HL-60/S4 treated with phorbol 12-myristate 13-acetate at 8.2 ng/mL for 4 days and 3 days (cell line): ENCODE data around the gene ATF4.

Source experiments
- in situ Hi-C: fragments of 300-500 bp; cut with MboI; formaldehyde crosslinking; loops from 2 replicates; pipeline ENCODE4 v1.15.0; 2022; ENCODE audit warnings: low sequenced_read_pairs

The ATF4 gene

DNA sequence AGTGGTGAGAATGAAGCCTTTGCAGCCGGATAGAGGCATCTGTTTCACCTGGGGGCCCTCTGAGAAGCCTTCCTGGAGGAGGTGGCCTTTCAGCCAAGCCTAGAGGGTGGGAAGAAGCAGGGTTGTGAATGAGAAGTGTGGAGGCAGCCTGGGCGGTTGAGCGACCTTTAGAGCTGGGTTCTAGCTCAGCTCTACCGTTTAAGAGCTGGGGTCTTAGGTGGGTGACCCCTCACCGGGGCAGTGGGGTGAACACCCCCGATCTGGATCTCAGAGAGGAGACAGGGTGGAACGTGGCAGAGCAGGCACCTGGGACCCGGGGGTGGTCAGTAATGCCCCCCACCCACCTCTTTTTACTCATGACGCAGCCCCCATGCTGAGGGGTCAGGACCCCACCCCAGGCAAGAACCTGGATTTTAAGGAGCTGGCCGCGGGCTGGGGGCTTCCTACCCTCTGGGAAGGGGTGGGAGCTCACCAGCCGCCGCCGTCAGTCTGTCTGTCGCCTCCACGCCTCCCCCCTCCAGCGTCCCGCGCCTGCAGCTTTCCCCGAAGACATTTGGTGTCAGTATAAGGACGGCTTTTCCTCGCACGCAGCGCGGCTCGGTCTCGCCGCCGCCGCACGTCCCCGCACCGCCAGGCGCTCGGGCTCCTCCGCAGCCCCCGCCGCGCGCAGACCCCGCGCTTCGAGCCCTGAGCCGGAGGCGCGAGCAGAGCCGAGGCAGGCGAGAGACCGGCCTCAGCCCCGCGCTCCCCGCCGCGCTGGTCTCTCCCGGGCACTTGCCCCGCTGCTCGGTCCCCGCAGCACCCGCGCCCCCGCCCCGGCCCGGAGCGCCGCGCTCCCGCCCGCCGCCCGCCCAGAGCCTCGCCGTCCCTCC lies 36.8 kb downstream of the ATF4 start:
- in situ Hi-C loops = no loop called here

DNA sequence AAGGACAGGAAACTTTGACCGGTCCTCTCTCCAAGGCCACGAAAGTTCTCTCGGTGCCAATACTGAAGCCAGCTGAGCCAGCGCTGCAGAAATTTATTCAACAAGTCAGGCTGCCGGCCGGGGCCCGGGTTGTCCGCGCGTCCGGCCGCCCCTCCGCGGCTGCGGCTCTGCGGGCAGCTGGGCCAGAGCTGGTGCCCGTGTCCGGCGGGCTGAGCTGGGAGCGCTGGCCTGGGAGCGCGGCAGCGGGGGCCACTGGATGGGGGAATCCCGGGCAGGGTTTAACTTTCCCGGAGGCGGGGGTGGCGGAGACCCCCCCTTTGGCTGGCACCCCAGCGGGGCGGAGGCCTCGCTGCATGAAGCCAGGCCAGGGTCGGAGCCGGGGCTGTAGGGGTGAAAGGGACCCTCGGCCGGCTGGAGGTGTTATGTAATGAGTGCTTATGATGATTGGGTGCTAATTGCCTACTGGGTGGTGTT lies 37.9 kb downstream of the ATF4 start:
- in situ Hi-C loops = no loop called here

DNA sequence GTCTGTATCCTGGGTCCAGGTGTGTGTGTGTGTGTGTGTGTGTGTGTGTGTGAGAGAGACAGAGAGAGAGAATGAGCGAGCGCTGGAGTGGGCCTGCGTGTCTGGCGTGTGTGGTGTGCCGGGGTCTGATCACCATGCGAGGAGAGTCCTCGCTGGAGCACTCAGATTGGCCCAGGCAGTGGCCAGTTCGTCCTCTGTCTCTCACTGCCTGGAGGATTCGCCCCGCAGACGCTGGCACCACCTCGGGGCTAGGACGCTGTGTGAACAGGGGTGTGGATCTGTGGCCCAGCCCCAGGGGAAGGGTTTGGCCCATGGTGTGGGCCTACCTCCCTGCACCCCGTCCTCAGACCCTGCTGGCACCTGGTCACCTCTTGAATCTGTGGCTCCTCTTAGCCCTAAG lies 38.6 kb downstream of the ATF4 start:
- in situ Hi-C loops = no loop called here

DNA sequence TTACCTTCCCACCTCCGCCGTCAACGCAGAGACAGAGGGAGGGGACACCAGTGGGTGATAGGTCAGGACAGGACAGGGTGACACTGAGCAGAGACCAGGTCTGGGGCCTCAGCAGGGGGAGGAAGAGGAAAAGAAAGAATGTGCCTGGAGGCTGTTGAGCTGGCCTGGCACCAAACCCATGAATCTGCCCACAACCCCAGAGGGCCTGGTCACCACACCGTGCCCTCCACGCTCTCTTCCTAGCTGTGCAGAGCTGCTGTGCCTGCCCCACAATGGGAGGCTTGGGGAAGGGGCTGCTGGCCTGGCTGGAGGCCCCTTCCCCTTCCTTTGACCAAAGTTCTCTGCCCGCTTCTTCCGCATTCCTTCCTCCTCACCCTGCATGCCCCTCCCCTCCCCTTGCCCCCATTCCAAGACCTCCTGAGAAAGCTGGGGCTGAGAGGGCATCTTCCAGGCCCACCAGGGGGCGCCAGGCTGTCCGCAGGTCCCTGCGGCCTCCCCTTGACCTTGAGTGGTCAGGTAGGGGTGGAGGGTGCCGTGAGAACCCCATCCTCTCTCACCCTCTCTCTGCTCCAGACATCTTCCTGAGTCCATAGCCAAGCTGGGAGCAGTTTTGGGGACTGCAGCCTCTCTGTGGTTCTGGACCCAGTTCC lies 39.2 kb downstream of the ATF4 start:
- in situ Hi-C loops = no loop called here

DNA sequence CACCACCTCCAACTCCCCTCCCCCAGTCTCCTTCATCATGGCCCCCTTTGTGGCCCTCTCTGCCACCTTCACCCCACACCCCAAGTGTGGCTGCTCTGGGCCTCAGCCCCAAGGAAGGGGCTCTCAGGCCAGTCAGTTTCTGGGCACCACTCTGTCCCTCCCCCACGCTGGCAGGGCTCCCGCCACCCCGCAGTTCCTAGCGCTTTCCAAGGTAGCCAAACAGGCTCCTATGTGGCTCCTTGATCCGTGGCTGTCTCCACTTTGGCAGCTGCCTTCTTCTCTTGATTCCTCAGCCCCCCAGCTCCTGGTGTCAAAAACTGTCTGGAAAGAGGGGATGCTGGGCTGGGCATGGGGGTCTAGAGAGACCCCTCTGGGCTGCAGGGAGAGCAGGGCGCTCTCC lies 39.8 kb downstream of the ATF4 start:
- in situ Hi-C loops = no loop called here

DNA sequence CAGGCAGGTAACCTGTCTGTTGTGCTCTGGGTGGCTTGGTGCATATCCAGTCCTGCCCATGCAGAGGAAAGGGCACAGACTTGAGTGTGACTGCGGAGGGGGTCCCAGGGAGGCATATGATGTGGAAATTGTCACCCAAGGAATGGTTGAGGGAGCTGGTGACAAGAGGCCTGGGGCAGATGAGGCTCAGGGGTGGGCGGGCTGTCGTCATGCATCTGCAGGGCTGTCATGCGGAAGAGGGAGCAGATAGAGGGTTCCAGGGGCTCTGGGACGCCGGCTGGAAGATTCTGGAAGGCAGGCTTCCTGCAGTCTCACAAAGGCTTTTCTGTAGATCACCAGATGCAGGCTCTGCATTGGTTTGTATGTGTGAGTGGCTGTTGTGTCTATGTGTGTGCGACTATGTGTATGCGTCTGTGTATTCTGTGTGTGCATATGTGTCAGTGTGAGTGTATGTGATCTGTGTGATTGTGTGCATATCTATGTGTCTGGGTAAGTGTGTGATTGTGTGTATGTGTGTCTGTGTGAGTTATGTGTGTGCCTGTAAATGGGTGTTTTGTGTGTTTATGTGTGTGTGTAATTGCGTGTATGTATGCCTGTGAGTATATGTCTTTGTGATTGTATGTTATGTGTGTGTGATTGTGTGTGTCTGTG lies 42.6 kb downstream of the ATF4 start:
- in situ Hi-C loops = no loop called here

DNA sequence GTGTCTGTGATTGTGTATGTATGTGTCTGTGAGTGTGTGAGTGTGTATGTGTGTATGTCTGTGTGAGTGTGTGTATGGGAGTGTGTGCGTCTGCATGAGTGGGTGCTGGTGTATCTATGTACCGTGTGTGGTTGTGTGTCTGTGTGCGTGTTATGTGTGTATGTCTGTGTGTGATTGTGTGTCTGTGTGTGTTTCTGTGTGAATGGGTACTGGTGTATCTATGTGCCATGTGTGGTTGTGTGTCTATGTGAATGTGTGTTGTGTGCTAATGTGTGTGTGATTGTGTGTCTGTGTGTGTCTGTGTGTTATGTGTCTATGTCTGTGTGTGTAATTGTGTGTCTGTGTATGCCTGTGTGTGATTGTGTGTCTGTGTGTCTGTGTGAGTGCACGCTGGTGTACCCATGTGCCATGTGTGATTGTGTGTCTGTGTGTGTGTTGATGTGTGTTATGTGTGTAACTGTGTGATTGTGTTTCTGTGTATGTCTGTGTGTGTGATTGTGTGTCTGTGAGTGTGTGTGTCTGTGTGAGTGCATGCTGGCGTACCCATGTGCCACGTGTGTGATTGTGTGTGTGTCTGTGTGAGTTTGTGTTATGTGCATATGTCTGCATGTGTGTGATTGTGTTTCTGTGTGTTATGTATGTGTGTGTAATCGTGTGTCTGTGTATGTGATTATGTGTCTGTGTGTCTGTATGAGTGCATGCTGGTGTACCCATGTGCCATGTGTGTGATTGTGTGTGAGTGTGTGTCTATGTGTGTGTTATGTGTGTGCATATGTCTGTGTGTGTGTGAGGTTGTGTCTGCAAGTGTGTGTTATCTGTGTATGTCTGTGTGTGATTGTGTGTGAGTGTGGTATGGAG lies 43.4 kb downstream of the ATF4 start:
- in situ Hi-C loops = no loop called here

DNA sequence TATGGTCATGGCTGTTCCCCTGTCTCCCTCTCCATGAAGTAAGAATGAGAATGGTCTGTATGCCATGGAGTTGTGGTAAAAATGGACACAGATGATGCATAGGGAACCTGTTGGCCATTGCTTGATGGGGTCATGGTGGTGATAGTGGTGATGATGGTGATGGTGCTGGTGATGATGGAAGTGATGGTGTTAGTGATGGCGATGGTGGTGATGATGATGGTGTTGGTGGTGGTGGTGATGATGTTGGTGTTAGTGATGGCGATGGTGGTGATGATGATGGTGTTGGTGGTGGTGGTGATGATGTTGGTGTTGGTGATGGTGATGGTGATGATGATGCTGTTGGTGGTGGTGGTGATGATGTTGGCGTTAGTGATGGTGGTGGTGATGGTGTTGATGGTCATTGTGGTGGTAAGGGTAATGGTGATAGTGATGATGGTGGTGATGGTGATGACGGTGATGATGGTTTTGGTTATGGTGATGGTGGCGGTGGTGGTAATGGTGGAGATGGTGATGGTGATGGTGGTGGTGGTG lies 45.1 kb downstream of the ATF4 start:
- in situ Hi-C loops = no loop called here

DNA sequence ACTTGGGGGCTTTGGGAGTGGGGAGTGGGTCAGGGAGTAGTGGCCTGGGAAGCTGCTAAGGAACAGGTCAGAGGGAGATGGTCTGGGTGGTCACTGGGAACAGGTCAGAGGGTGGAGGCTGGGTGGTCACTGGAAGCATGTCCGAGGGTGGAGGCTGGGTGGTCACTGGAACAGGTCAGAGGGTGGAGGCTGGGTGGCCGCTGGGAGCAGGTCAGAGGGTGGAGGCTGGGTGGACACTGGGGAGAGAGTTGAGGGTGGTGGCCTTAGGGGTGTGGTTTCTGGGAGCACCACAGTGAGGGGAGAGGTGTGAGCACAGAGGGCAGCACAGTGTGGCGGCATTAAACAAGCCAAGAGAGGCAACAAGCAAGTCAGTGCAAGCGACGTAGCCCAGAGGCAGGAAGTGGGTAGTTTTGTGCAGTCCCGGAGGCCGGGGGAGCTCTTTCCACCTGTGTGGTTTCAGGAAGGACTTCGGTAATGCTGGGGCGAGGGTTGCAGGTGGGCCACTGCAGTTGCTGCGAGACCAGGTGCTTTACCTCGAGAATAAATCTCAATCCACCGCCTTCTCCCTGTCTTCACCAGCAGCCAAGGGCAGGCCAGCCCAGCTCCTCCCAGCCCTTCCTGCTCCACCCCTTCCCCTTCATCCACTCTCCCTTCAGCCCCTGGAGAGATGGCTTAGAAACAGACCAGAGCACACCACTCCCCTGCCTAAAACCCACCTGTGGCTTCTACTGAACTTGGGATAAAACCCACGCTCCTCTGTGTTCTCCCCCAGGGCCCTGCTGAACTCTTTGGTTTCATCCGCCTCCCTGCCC lies 47.0 kb downstream of the ATF4 start:
- in situ Hi-C loops = no loop called here

DNA sequence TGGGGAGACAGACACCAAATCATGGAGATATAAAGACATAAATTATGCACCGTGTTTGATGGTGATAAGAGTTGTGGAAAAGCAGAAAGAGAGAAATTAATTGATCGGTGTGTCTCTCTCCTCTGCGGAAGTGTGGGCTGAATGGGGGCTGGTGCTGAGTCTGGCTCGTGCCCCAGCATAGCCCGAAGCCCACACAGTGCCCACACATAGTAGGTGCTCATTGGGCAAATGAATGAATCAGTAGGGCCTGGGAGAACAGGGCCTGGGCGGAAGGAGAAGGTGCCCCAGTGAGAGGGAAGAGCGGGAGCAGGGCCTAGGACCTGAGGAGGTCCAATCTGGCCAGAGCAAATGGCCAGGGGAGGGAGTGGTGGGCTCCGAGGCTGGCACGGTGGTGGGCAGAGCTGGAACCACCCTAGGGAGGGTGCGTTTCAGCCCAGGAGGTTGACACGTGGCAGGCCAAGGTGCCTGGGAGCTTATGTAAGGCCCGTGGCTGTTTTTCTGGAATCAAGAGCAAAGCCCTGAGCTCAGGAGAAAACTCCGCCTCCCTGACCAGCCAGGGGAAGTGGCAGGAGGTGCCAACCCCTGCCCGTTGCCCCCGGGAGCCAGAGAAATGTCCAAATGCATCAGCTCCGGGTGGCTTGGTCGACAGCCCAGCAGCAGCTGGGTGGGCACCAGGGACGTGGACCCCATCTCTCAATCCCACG lies 48.1 kb downstream of the ATF4 start:
- in situ Hi-C loops = no loop called here

DNA sequence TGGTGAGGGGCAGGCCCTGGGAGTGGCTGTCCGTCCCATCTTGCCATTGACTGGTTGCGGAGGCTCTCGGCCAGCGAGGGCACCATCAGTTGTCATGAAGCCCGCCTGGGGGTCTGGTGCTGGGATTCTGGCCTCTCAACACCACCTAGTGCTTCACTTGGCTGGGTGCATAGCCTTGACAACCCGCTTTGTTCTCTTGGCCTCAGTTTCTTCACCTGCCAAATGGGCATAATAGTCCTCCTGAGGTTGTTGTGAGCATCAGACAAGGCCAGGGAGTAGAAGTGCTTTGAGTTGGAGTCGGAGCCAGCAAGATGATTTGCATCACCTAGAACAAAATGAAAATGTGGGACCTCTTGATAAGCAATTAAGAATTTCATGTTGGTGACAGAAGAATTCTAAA lies 48.7 kb downstream of the ATF4 start:
- in situ Hi-C loops = no loop called here

DNA sequence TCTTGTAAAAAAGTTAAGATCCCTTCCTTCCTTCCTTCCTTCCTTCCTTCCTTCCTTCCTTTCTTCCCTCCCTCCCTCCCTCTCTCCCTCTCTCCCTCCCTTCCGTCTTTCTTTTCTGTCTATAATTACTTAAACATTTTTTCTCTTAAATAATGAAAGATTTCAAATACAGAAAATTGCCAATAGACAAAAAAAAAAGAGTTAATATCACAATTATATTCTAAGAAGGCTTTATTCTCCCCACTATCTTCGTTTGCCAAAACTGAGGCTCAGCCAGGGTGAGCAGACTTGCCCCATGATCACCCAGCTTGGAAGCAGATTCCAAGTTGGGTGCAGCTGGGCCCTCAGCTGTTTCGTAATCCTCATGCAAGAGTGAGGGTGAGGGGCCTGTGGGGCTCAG lies 49.9 kb downstream of the ATF4 start:
- in situ Hi-C loops = no loop called here

DNA sequence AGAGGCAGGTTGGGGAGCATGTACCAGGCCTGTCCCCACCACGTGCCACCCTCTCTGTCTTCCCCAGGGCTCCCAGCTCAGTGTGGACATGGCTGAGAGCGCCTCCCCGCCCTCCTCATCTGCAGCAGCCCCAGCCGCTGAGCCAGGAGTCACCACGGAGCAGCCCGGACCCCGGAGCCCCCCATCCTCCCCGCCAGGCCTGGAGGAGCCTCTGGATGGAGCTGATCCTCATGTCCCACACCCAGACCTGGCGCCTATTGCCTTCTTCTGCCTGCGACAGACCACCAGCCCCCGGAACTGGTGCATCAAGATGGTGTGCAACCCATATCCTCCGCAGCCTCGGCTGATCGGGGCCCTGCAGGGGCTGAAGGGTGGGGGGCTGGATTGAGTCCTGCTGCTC lies 50.3 kb downstream of the ATF4 start, which contains the start of gene CACNA1I:
TSS of gene CACNA1I (plus strand) at position 89 of the 400 bp plus-strand sequence. CDS start at position 89, 0 bp downstream.
- in situ Hi-C loops = no loop called here

DNA sequence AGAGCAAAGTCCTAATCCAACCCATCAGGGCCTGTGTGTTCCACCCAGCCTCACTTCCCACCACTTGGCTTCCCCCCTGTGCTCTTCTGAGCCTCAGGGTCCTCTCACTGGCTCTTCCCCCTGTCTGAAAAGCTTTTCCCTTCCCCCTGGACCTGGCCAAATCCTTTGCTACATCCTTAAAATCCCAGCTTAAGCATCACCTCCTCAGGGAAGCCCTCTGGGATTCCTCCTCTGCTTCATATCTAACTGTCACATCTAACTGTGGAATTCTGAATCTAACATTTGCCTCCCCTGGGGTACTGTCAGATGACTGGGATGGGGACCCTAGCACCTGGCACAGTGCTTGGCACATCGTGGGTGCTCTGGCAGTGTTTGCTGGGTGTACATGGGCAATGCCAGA lies 51.2 kb downstream of the ATF4 start:
- in situ Hi-C loops = no loop called here
